ENCODE results near the gene PAX8.
"Not testable (repeated sequence)": the region's sequence is repeated elsewhere in the genome, so short reads cannot be mapped to it uniquely, and the experiment has no call there.

- TF ChIP-seq, protein P1, sequence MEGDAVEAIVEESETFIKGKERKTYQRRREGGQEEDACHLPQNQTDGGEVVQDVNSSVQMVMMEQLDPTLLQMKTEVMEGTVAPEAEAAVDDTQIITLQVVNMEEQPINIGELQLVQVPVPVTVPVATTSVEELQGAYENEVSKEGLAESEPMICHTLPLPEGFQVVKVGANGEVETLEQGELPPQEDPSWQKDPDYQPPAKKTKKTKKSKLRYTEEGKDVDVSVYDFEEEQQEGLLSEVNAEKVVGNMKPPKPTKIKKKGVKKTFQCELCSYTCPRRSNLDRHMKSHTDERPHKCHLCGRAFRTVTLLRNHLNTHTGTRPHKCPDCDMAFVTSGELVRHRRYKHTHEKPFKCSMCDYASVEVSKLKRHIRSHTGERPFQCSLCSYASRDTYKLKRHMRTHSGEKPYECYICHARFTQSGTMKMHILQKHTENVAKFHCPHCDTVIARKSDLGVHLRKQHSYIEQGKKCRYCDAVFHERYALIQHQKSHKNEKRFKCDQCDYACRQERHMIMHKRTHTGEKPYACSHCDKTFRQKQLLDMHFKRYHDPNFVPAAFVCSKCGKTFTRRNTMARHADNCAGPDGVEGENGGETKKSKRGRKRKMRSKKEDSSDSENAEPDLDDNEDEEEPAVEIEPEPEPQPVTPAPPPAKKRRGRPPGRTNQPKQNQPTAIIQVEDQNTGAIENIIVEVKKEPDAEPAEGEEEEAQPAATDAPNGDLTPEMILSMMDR (conservative IDR thresholded peaks at IDR 0.05 in 1 of 2, IDR thresholded peaks at IDR 0.05 in 1 of 2; ENCODE audit: extremely low read depth in 1 of 2, insufficient read depth in 1 of 2, low read depth in 1 of 2, low read length in 2 of 2), result not testable (repeated sequence)
- TF ChIP-seq EZH2 (IDR thresholded peaks at IDR 0.05; ENCODE audit: borderline replicate concordance, low read length), result not testable (repeated sequence)
Observed at GRCh38 chr2:113305749-113306148, 27.0 kb upstream of the PAX8 start.
